Memory B cell (primary cell): ENCODE measurements around the gene ATP13A2.
A peak's percentile ranks its signal among the peaks of the same experiment; 100 is the strongest.

Experiments used
- ATAC-seq: fragments of 150-1000 bp; cut with Tn5 transposase; 2 replicates; pipeline ENCODE4 v1.10.0; 2021; ENCODE audit warnings: low read depth, mild to moderate bottlenecking, moderate library complexity
- DNase-seq, 2 donors: peaks; one replicate each; pipeline ENCODE4 v3.0.0; 2022; ENCODE audit warnings: low spot score in 2 of 2
- H3K27ac Mint-ChIP-seq: one replicate; pipeline ENCODE4 v1.8.0; 2022; ENCODE audit warnings: mild to moderate bottlenecking, moderate library complexity, mixed read lengths
- H3K27me3 Mint-ChIP-seq: one replicate; pipeline ENCODE4 v1.8.0; 2022; ENCODE audit warnings: mixed read lengths
- H3K36me3 Mint-ChIP-seq: one replicate; pipeline ENCODE4 v1.8.0; 2022; ENCODE audit warnings: mild to moderate bottlenecking, mixed read lengths
- H3K4me1 Mint-ChIP-seq: one replicate; pipeline ENCODE4 v1.8.0; 2022; ENCODE audit warnings: mixed read lengths
- H3K4me3 Mint-ChIP-seq: one replicate; pipeline ENCODE4 v1.8.0; 2022; ENCODE audit warnings: mild to moderate bottlenecking, moderate library complexity, mixed read lengths
- H3K9me3 Mint-ChIP-seq: one replicate; pipeline ENCODE4 v1.8.0; 2022; ENCODE audit warnings: mixed read lengths

ATP13A2 gene

GRCh38 chr1:17045150-17045549 lies 33.4 kb upstream of the ATP13A2 start:
- H3K36me3 Mint-ChIP-seq, result peaks cover 10% of the 10 kb centered on the region

GRCh38 chr1:17043676-17044075 lies 31.9 kb upstream of the ATP13A2 start:
- Mint-ChIP-seq H3K27me3 (no peaks in the 10 kb centered on the region), H3K36me3 (peaks cover 15% of the 10 kb centered on the region), H3K4me1 (peaks cover 12% of the 10 kb centered on the region), H3K27ac (no peak overlapping the region), H3K4me3 (no peak overlapping the region), H3K9me3 (no peaks in the 10 kb centered on the region)
- ATAC-seq, result no peak
- DNase-seq, result no peak

More at GRCh38 chr1:17045150-17045549, 33.4 kb upstream of the ATP13A2 start:
- DNase-seq (no peak), ATAC-seq (peak; percentile 30)
- Mint-ChIP-seq H3K9me3 (no peaks in the 10 kb centered on the region), H3K4me3 (peak overlapping the region; percentile 25), H3K27ac (peak overlapping the region; percentile 43), H3K27me3 (no peaks in the 10 kb centered on the region), H3K4me1 (peaks cover 12% of the 10 kb centered on the region)

GRCh38 chr1:17040135-17040534 lies 28.4 kb upstream of the ATP13A2 start:
- peaks cover 7% of the 10 kb centered on the region for H3K4me1 Mint-ChIP-seq
- H3K27ac Mint-ChIP-seq, result no peak overlapping the region
- ATAC-seq (no peak), DNase-seq (no peak)
- H3K4me3 Mint-ChIP-seq, result no peak overlapping the region
- H3K27me3 Mint-ChIP-seq, result no peaks in the 10 kb centered on the region
- no peaks in the 10 kb centered on the region for H3K9me3 Mint-ChIP-seq
- H3K36me3 Mint-ChIP-seq, result peaks cover 17% of the 10 kb centered on the region

GRCh38 chr1:17039522-17039921 lies 27.8 kb upstream of the ATP13A2 start:
- Mint-ChIP-seq H3K27ac (no peak overlapping the region), H3K9me3 (no peaks in the 10 kb centered on the region), H3K4me1 (peaks cover 4% of the 10 kb centered on the region), H3K27me3 (no peaks in the 10 kb centered on the region), H3K4me3 (no peak overlapping the region), H3K36me3 (peaks cover 17% of the 10 kb centered on the region)
- DNase-seq, result no peak
- ATAC-seq, result no peak

GRCh38 chr1:17033481-17033880 lies 21.8 kb upstream of the ATP13A2 start:
- DNase-seq (no peak), ATAC-seq (no peak)
- H3K27ac Mint-ChIP-seq, result no peak overlapping the region
- no peak overlapping the region for H3K4me3 Mint-ChIP-seq
- H3K9me3 Mint-ChIP-seq, result no peaks in the 10 kb centered on the region
- peaks cover 2% of the 10 kb centered on the region for H3K4me1 Mint-ChIP-seq
- H3K27me3 Mint-ChIP-seq, result no peaks in the 10 kb centered on the region
- peaks cover 8% of the 10 kb centered on the region for H3K36me3 Mint-ChIP-seq

GRCh38 chr1:17032741-17033140 lies 21.0 kb upstream of the ATP13A2 start:
- DNase-seq (no peak), ATAC-seq (no peak)
- Mint-ChIP-seq H3K9me3 (no peaks in the 10 kb centered on the region), H3K4me3 (no peak overlapping the region), H3K27ac (no peak overlapping the region), H3K4me1 (no peaks in the 10 kb centered on the region), H3K27me3 (no peaks in the 10 kb centered on the region), H3K36me3 (peaks cover 8% of the 10 kb centered on the region)

- peaks cover 12% of the 10 kb centered on the region for H3K36me3 Mint-ChIP-seq
- no peak overlapping the region for H3K4me3 Mint-ChIP-seq
- no peaks in the 10 kb centered on the region for H3K27me3 Mint-ChIP-seq
- H3K9me3 Mint-ChIP-seq, result no peaks in the 10 kb centered on the region
- no peak for DNase-seq
- H3K4me1 Mint-ChIP-seq, result no peaks in the 10 kb centered on the region
- no peak overlapping the region for H3K27ac Mint-ChIP-seq
- no peak for ATAC-seq
Measured at GRCh38 chr1:17031436-17031835, 19.7 kb upstream of the ATP13A2 start.

GRCh38 chr1:17030206-17030605 lies 18.5 kb upstream of the ATP13A2 start:
- no peak for DNase-seq

GRCh38 chr1:17028662-17029188 lies 17.0 kb upstream of the ATP13A2 start:
- H3K4me3 Mint-ChIP-seq, result no peak overlapping the region
- H3K36me3 Mint-ChIP-seq, result peaks cover 16% of the 10 kb centered on the region
- no peaks in the 10 kb centered on the region for H3K9me3 Mint-ChIP-seq
- H3K27me3 Mint-ChIP-seq, result no peaks in the 10 kb centered on the region
- peaks cover 3% of the 10 kb centered on the region for H3K4me1 Mint-ChIP-seq
- no peak for ATAC-seq
- DNase-seq, result no peak
- H3K27ac Mint-ChIP-seq, result no peak overlapping the region

More at GRCh38 chr1:17030206-17030605, 18.5 kb upstream of the ATP13A2 start:
- no peaks in the 10 kb centered on the region for H3K9me3 Mint-ChIP-seq
- peak overlapping the region; percentile 60 for H3K27ac Mint-ChIP-seq
- H3K27me3 Mint-ChIP-seq, result no peaks in the 10 kb centered on the region
- H3K36me3 Mint-ChIP-seq, result peaks cover 12% of the 10 kb centered on the region
- no peak overlapping the region for H3K4me3 Mint-ChIP-seq
- no peaks in the 10 kb centered on the region for H3K4me1 Mint-ChIP-seq
- ATAC-seq, result no peak

GRCh38 chr1:17027900-17028299 lies 16.2 kb upstream of the ATP13A2 start:
- no peaks in the 10 kb centered on the region for H3K27me3 Mint-ChIP-seq
- H3K27ac Mint-ChIP-seq, result no peak overlapping the region
- no peak overlapping the region for H3K4me3 Mint-ChIP-seq
- H3K4me1 Mint-ChIP-seq, result peaks cover 6% of the 10 kb centered on the region
- no peak for DNase-seq
- H3K36me3 Mint-ChIP-seq, result peaks cover 15% of the 10 kb centered on the region
- H3K9me3 Mint-ChIP-seq, result no peaks in the 10 kb centered on the region
- no peak for ATAC-seq

- Mint-ChIP-seq H3K4me3 (no peak overlapping the region), H3K27me3 (no peaks in the 10 kb centered on the region), H3K27ac (no peak overlapping the region), H3K4me1 (peaks cover 6% of the 10 kb centered on the region), H3K9me3 (no peaks in the 10 kb centered on the region), H3K36me3 (peaks cover 17% of the 10 kb centered on the region)
- ATAC-seq (no peak), DNase-seq (no peak)
Measured at GRCh38 chr1:17027403-17027802, 15.7 kb upstream of the ATP13A2 start.

GRCh38 chr1:17024721-17025120 lies 13.0 kb upstream of the ATP13A2 start:
- Mint-ChIP-seq H3K27me3 (no peaks in the 10 kb centered on the region), H3K4me1 (peaks cover 6% of the 10 kb centered on the region), H3K4me3 (no peak overlapping the region), H3K9me3 (no peaks in the 10 kb centered on the region), H3K36me3 (peaks cover 25% of the 10 kb centered on the region), H3K27ac (peak overlapping the region; percentile 69)
- ATAC-seq, result no peak
- no peak for DNase-seq

GRCh38 chr1:17023573-17023972 lies 11.8 kb upstream of the ATP13A2 start:
- no peaks in the 10 kb centered on the region for H3K9me3 Mint-ChIP-seq
- peak overlapping the region; percentile 69 for H3K27ac Mint-ChIP-seq
- ATAC-seq, result no peak
- H3K36me3 Mint-ChIP-seq, result peaks cover 29% of the 10 kb centered on the region
- no peak for DNase-seq
- peaks cover 15% of the 10 kb centered on the region for H3K4me1 Mint-ChIP-seq
- no peaks in the 10 kb centered on the region for H3K27me3 Mint-ChIP-seq
- H3K4me3 Mint-ChIP-seq, result no peak overlapping the region

GRCh38 chr1:17023102-17023501 lies 11.4 kb upstream of the ATP13A2 start:
- ATAC-seq (peak; percentile 17), DNase-seq (no peak)
- H3K9me3 Mint-ChIP-seq, result no peaks in the 10 kb centered on the region
- peak overlapping the region; percentile 69 for H3K27ac Mint-ChIP-seq
- no peaks in the 10 kb centered on the region for H3K27me3 Mint-ChIP-seq
- peaks cover 29% of the 10 kb centered on the region for H3K36me3 Mint-ChIP-seq
- no peak overlapping the region for H3K4me3 Mint-ChIP-seq
- H3K4me1 Mint-ChIP-seq, result peaks cover 15% of the 10 kb centered on the region

GRCh38 chr1:17021896-17022295 lies 10.2 kb upstream of the ATP13A2 start:
- H3K4me1 Mint-ChIP-seq, result peaks cover 15% of the 10 kb centered on the region
- peaks cover 23% of the 10 kb centered on the region for H3K36me3 Mint-ChIP-seq
- DNase-seq, result no peak
- ATAC-seq, result no peak
- H3K27me3 Mint-ChIP-seq, result no peaks in the 10 kb centered on the region
- no peaks in the 10 kb centered on the region for H3K9me3 Mint-ChIP-seq
- H3K27ac Mint-ChIP-seq, result no peak overlapping the region
- no peak overlapping the region for H3K4me3 Mint-ChIP-seq
